Measurements from ENCODE around the gene NEK9.

GRCh38 chr14:75049731-75050201 is 77.1 kb downstream of the NEK9 start:
- TF ChIP-seq, protein P1, sequence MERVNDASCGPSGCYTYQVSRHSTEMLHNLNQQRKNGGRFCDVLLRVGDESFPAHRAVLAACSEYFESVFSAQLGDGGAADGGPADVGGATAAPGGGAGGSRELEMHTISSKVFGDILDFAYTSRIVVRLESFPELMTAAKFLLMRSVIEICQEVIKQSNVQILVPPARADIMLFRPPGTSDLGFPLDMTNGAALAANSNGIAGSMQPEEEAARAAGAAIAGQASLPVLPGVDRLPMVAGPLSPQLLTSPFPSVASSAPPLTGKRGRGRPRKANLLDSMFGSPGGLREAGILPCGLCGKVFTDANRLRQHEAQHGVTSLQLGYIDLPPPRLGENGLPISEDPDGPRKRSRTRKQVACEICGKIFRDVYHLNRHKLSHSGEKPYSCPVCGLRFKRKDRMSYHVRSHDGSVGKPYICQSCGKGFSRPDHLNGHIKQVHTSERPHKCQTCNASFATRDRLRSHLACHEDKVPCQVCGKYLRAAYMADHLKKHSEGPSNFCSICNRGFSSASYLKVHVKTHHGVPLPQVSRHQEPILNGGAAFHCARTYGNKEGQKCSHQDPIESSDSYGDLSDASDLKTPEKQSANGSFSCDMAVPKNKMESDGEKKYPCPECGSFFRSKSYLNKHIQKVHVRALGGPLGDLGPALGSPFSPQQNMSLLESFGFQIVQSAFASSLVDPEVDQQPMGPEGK (CRISPR knock-in tag; IDR thresholded peaks at IDR 0.05; ENCODE audit: borderline replicate concordance): no peak
- TF ChIP-seq ARNTL (CRISPR knock-in tag; IDR thresholded peaks at IDR 0.05; ENCODE audit: borderline replicate concordance, low read depth) (no peak), RARB (CRISPR knock-in tag; IDR thresholded peaks at IDR 0.05) (no peak), TOX (CRISPR knock-in tag; IDR thresholded peaks at IDR 0.05; ENCODE audit: borderline replicate concordance) (no peak), ISL1 (CRISPR knock-in tag; IDR thresholded peaks at IDR 0.05) (no peak), GLIS3 (CRISPR knock-in tag; IDR thresholded peaks at IDR 0.05) (no peak), CSDC2 (CRISPR knock-in tag; IDR thresholded peaks at IDR 0.05) (no peak), ZFP3 (CRISPR knock-in tag; IDR thresholded peaks at IDR 0.05) (no peak), BACH2 (CRISPR knock-in tag; IDR thresholded peaks at IDR 0.05; ENCODE audit: borderline replicate concordance) (no peak), CREB5 (CRISPR knock-in tag; IDR thresholded peaks at IDR 0.05; ENCODE audit: low read depth) (no peak)
- TF ChIP-seq, protein P2, sequence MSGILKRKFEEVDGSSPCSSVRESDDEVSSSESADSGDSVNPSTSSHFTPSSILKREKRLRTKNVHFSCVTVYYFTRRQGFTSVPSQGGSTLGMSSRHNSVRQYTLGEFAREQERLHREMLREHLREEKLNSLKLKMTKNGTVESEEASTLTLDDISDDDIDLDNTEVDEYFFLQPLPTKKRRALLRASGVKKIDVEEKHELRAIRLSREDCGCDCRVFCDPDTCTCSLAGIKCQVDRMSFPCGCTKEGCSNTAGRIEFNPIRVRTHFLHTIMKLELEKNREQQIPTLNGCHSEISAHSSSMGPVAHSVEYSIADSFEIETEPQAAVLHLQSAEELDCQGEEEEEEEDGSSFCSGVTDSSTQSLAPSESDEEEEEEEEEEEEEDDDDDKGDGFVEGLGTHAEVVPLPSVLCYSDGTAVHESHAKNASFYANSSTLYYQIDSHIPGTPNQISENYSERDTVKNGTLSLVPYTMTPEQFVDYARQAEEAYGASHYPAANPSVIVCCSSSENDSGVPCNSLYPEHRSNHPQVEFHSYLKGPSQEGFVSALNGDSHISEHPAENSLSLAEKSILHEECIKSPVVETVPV (CRISPR knock-in tag; IDR thresholded peaks at IDR 0.05): no peak

Data from SK-N-SH treated with all-trans-retinoic acid at 6 μM for 48 hours (cell line).